HEK293T (cell line): ENCODE data around the gene GNPTG.

Experiments used
- CTCF ChIA-PET: fragments of 350-600 bp; formaldehyde crosslinking; extraction: SDS; loops from one replicate; lab custom pipeline; 2021; ENCODE audit warnings: antibody characterized with exemption, inconsistent platforms; lab: Yijun Ruan, JAX
- POLR2A ChIA-PET: fragments of 350-600 bp; formaldehyde crosslinking; extraction: SDS; loops from one replicate; lab custom pipeline; 2020; ENCODE audit warnings: antibody characterized with exemption, inconsistent platforms; lab: Yijun Ruan, JAX
- DNase-seq: peaks from one replicate; pipeline ENCODE4 v3.0.0; 2012; ENCODE audit warnings: mixed read lengths; ENCODE audit errors: extremely low spot score
- ARNT ChIP-seq: fragments of 450-650 bp; IDR thresholded peaks from 2 replicates; pipeline ENCODE4 v1.6.1; 2017; ENCODE audit warnings: mild to moderate bottlenecking
- BHLHE40 ChIP-seq: fragments of 450-650 bp; IDR thresholded peaks from 2 replicates; pipeline ENCODE4 v1.6.1; 2016; ENCODE audit warnings: mild to moderate bottlenecking, moderate library complexity, borderline replicate concordance
- CTBP1 ChIP-seq: fragments of 450-650 bp; IDR thresholded peaks from 2 replicates; pipeline ENCODE4 v1.6.1; 2016; ENCODE audit warnings: borderline replicate concordance
- ELF4 ChIP-seq: fragments of 450-650 bp; IDR thresholded peaks from 2 replicates; pipeline ENCODE4 v1.6.1; 2017; ENCODE audit warnings: antibody characterized with exemption
- FOXA1 ChIP-seq: fragments of 450-650 bp; IDR thresholded peaks from 2 replicates; pipeline ENCODE4 v1.6.1; 2016; ENCODE audit warnings: mild to moderate bottlenecking
- FOXK2 ChIP-seq: fragments of 450-650 bp; IDR thresholded peaks from 2 replicates; pipeline ENCODE4 v1.6.1; 2016; ENCODE audit warnings: mild to moderate bottlenecking
- FOXM1 ChIP-seq: fragments of 450-650 bp; IDR thresholded peaks from 2 replicates; pipeline ENCODE4 v1.6.1; 2017; ENCODE audit warnings: mild to moderate bottlenecking, borderline replicate concordance
- HDGF ChIP-seq: fragments of 450-650 bp; IDR thresholded peaks from 2 replicates; pipeline ENCODE4 v1.6.1; 2017; ENCODE audit warnings: antibody characterized with exemption, borderline replicate concordance
- L3MBTL2 ChIP-seq: fragments of 450-650 bp; conservative IDR thresholded peaks from 2 replicates; pipeline ENCODE4 v1.6.1; 2016; ENCODE audit warnings: mild to moderate bottlenecking
- LEF1 ChIP-seq: fragments of 450-650 bp; IDR thresholded peaks from 2 replicates; pipeline ENCODE4 v1.6.1; 2017; ENCODE audit warnings: mild to moderate bottlenecking, borderline replicate concordance
- NFRKB ChIP-seq: fragments of 450-650 bp; IDR thresholded peaks from 2 replicates; pipeline ENCODE4 v1.6.1; 2016; ENCODE audit warnings: mild to moderate bottlenecking, moderate library complexity
- PKNOX1 ChIP-seq: fragments of 450-650 bp; IDR thresholded peaks from 2 replicates; pipeline ENCODE4 v1.6.1; 2016
- SP1 ChIP-seq: fragments of 450-650 bp; IDR thresholded peaks from 2 replicates; pipeline ENCODE4 v1.6.1; 2017
- SUZ12 ChIP-seq: fragments of 450-650 bp; IDR thresholded peaks from 2 replicates; pipeline ENCODE4 v1.6.1; 2016; ENCODE audit warnings: mild to moderate bottlenecking
- TARDBP ChIP-seq: fragments of 450-650 bp; IDR thresholded peaks from 2 replicates; pipeline ENCODE4 v1.6.1; 2016
- ZNF384 ChIP-seq: fragments of 450-650 bp; IDR thresholded peaks from 2 replicates; pipeline ENCODE4 v1.6.1; 2016

GNPTG gene

GRCh38 chr16:1378804-1379303 lies 27.1 kb downstream of the GNPTG start:
- ChIA-PET POLR2A (interaction anchor here (1.3 to 1.4 kb wide), 2 partner anchors 10 to 15 kb away, joined by 3 to 4 read pairs; no protein-coding TSS in a partner anchor), CTCF (interaction anchor here (0.6 to 0.7 kb wide), 3 partner anchors 10 to 16 kb away, joined by 3 read pairs; no protein-coding TSS in a partner anchor)
- TF ChIP-seq CTBP1 (no peak), BHLHE40 (no peak), ZNF384 (no peak), FOXM1 (no peak), L3MBTL2 (no peak), PKNOX1 (no peak)
- peak; percentile 46 for DNase-seq

GRCh38 chr16:1379304-1380076 lies 27.8 kb downstream of the GNPTG start:
- CTCF ChIA-PET = interaction anchor here (0.6 to 0.9 kb wide), 3 partner anchors 13 to 247 kb away, joined by 3 to 5 read pairs (median 3); no protein-coding TSS in a partner anchor
- peak; percentile 89 for DNase-seq
- TF ChIP-seq L3MBTL2 (peak; percentile 67), ZNF384 (no peak), HDGF (no peak)
- POLR2A ChIA-PET = interaction anchor here (1.1 to 1.4 kb wide), 4 partner anchors 11 to 41 kb away, joined by 3 to 4 read pairs (median 4); partner anchors contain the start of gene UQCC4

GRCh38 chr16:1380195-1380594 lies 28.5 kb downstream of the GNPTG start:
- ChIA-PET CTCF (interaction anchor here (0.6 to 0.9 kb wide), 2 partner anchors 17 to 246 kb away, joined by 3 to 5 read pairs; no protein-coding TSS in a partner anchor), POLR2A (interaction anchor here (1.1 to 1.4 kb wide), 2 partner anchors 11 to 40 kb away, joined by 3 to 4 read pairs; partner anchors contain the start of gene UQCC4)
- DNase-seq = no peak
- TF ChIP-seq ELF4 = no peak
- no peak for TF ChIP-seq FOXK2
- TF ChIP-seq CTBP1 = no peak
- TF ChIP-seq FOXM1 = no peak
- TF ChIP-seq TARDBP = no peak
- TF ChIP-seq L3MBTL2 = no peak
- no peak for TF ChIP-seq FOXA1
- no peak for TF ChIP-seq PKNOX1
- no peak for TF ChIP-seq NFRKB

- no peak for DNase-seq
- CTCF ChIA-PET = interaction anchor here (1.3 kb wide), 1 partner anchor 18 kb away, joined by 3 read pairs; no protein-coding TSS in a partner anchor
- POLR2A ChIA-PET = no interaction called here
- no peak for TF ChIP-seq CTBP1
- TF ChIP-seq ZNF384 = no peak
- no peak for TF ChIP-seq LEF1
- TF ChIP-seq SP1 = no peak
- TF ChIP-seq FOXK2 = no peak
- TF ChIP-seq FOXM1 = no peak
- TF ChIP-seq BHLHE40 = no peak
- no peak for TF ChIP-seq HDGF
- no peak for TF ChIP-seq NFRKB
- TF ChIP-seq PKNOX1 = no peak
- TF ChIP-seq ARNT = no peak
- TF ChIP-seq L3MBTL2 = no peak
- no peak for TF ChIP-seq TARDBP
Measured at GRCh38 chr16:1381612-1382406, 30.1 kb downstream of the GNPTG start.

- ChIA-PET CTCF (no interaction called here), POLR2A (no interaction called here)
- TF ChIP-seq FOXM1 (no peak), NFRKB (no peak), HDGF (no peak), LEF1 (no peak), ZNF384 (no peak), TARDBP (no peak), CTBP1 (no peak), BHLHE40 (no peak)
- no peak for DNase-seq
Measured at GRCh38 chr16:1383556-1383955, 31.8 kb downstream of the GNPTG start.

GRCh38 chr16:1385232-1385631 lies 33.5 kb downstream of the GNPTG start:
- DNase-seq = no peak
- ChIA-PET POLR2A (no interaction called here), CTCF (no interaction called here)
- TF ChIP-seq ZNF384 = no peak
- TF ChIP-seq NFRKB = no peak
- TF ChIP-seq SP1 = no peak
- TF ChIP-seq ARNT = no peak
- TF ChIP-seq FOXA1 = no peak
- TF ChIP-seq BHLHE40 = no peak
- no peak for TF ChIP-seq ELF4
- TF ChIP-seq SUZ12 = no peak
- TF ChIP-seq HDGF = no peak
- no peak for TF ChIP-seq FOXK2
- no peak for TF ChIP-seq PKNOX1
- no peak for TF ChIP-seq CTBP1
- TF ChIP-seq FOXM1 = no peak
- TF ChIP-seq TARDBP = no peak
- TF ChIP-seq L3MBTL2 = no peak
- TF ChIP-seq LEF1 = no peak
